ENCODE results near the gene GABARAPL2.

The GABARAPL2 gene

GRCh38 chr16:75575958-75576357 lies 9.8 kb downstream of the GABARAPL2 start:
- TF ChIP-seq ZNF70 (CRISPR knock-in tag; IDR thresholded peaks at IDR 0.05) = no peak
- no peak for TF ChIP-seq OSR1 (CRISPR knock-in tag; IDR thresholded peaks at IDR 0.05)
- TF ChIP-seq POU6F1 (CRISPR knock-in tag; IDR thresholded peaks at IDR 0.05; ENCODE audit: borderline replicate concordance, low read depth) = no peak
- TF ChIP-seq PATZ1 (CRISPR knock-in tag; IDR thresholded peaks at IDR 0.05; ENCODE audit: borderline replicate concordance) = no peak
- TF ChIP-seq ESRRG (CRISPR knock-in tag; IDR thresholded peaks at IDR 0.05) = no peak
- ATAC-seq = no peak

- TF ChIP-seq ZNF8 (CRISPR knock-in tag; IDR thresholded peaks at IDR 0.05) (no peak), ARNTL (CRISPR knock-in tag; IDR thresholded peaks at IDR 0.05; ENCODE audit: borderline replicate concordance, low read depth) (no peak), CREB5 (CRISPR knock-in tag; IDR thresholded peaks at IDR 0.05; ENCODE audit: low read depth) (no peak), CSDC2 (CRISPR knock-in tag; IDR thresholded peaks at IDR 0.05) (no peak), OSR1 (CRISPR knock-in tag; IDR thresholded peaks at IDR 0.05) (no peak), ISL1 (CRISPR knock-in tag; IDR thresholded peaks at IDR 0.05) (no peak), ZNF565 (CRISPR knock-in tag; conservative IDR thresholded peaks at IDR 0.05; ENCODE audit: low read depth) (no peak), ZC3H10 (CRISPR knock-in tag; IDR thresholded peaks at IDR 0.05) (no peak), GLIS3 (CRISPR knock-in tag; IDR thresholded peaks at IDR 0.05) (no peak), SNAI2 (CRISPR knock-in tag; IDR thresholded peaks at IDR 0.05) (no peak), ESRRG (CRISPR knock-in tag; IDR thresholded peaks at IDR 0.05) (no peak), ZFP3 (CRISPR knock-in tag; IDR thresholded peaks at IDR 0.05) (no peak)
- ATAC-seq = no peak
Observed at GRCh38 chr16:75576384-75576811, 10.2 kb downstream of the GABARAPL2 start.

GRCh38 chr16:75578212-75578611 lies 12.0 kb downstream of the GABARAPL2 start:
- ATAC-seq = no peak
- TF ChIP-seq SNAI2 (CRISPR knock-in tag; IDR thresholded peaks at IDR 0.05) = no peak
- TF ChIP-seq PPARA (CRISPR knock-in tag; IDR thresholded peaks at IDR 0.05; ENCODE audit: borderline replicate concordance) = no peak
- no peak for TF ChIP-seq GLIS3 (CRISPR knock-in tag; IDR thresholded peaks at IDR 0.05)
- TF ChIP-seq OSR1 (CRISPR knock-in tag; IDR thresholded peaks at IDR 0.05) = no peak
- no peak for TF ChIP-seq ISL1 (CRISPR knock-in tag; IDR thresholded peaks at IDR 0.05)
- no peak for TF ChIP-seq ZFP30 (CRISPR knock-in tag; IDR thresholded peaks at IDR 0.05)
- TF ChIP-seq PATZ1 (CRISPR knock-in tag; IDR thresholded peaks at IDR 0.05; ENCODE audit: borderline replicate concordance) = no peak
- TF ChIP-seq ARNTL (CRISPR knock-in tag; IDR thresholded peaks at IDR 0.05; ENCODE audit: borderline replicate concordance, low read depth) = no peak
- no peak for TF ChIP-seq ZNF565 (CRISPR knock-in tag; conservative IDR thresholded peaks at IDR 0.05; ENCODE audit: low read depth)
- TF ChIP-seq CSDC2 (CRISPR knock-in tag; IDR thresholded peaks at IDR 0.05) = no peak
- TF ChIP-seq CSRNP3 (CRISPR knock-in tag; IDR thresholded peaks at IDR 0.05) = no peak
- TF ChIP-seq TOX (CRISPR knock-in tag; IDR thresholded peaks at IDR 0.05; ENCODE audit: borderline replicate concordance) = no peak
- no peak for TF ChIP-seq ESRRG (CRISPR knock-in tag; IDR thresholded peaks at IDR 0.05)
- TF ChIP-seq POU6F1 (CRISPR knock-in tag; IDR thresholded peaks at IDR 0.05; ENCODE audit: borderline replicate concordance, low read depth) = no peak
- TF ChIP-seq TSHZ2 (CRISPR knock-in tag; IDR thresholded peaks at IDR 0.05) = no peak
- no peak for TF ChIP-seq ZFP3 (CRISPR knock-in tag; IDR thresholded peaks at IDR 0.05)
